GM12875 (cell line): ENCODE measurements around the gene GMNC.
A peak's percentile ranks its signal among the peaks of the same experiment; 100 is the strongest.

ENCODE experiments used
- H3K4me3 ChIP-seq: one replicate; pipeline ENCODE4 v1.5.1; 2011; ENCODE audit warnings: low read depth, low read length, control low read depth
- CTCF ChIP-seq: IDR thresholded peaks from 2 replicates; pipeline ENCODE4 v1.5.1; 2011; ENCODE audit warnings: low read depth, mild to moderate bottlenecking, control low read depth, inconsistent platforms, low read length, moderate library complexity, borderline replicate concordance; ENCODE audit not compliant: insufficient read depth

Gene GMNC

DNA sequence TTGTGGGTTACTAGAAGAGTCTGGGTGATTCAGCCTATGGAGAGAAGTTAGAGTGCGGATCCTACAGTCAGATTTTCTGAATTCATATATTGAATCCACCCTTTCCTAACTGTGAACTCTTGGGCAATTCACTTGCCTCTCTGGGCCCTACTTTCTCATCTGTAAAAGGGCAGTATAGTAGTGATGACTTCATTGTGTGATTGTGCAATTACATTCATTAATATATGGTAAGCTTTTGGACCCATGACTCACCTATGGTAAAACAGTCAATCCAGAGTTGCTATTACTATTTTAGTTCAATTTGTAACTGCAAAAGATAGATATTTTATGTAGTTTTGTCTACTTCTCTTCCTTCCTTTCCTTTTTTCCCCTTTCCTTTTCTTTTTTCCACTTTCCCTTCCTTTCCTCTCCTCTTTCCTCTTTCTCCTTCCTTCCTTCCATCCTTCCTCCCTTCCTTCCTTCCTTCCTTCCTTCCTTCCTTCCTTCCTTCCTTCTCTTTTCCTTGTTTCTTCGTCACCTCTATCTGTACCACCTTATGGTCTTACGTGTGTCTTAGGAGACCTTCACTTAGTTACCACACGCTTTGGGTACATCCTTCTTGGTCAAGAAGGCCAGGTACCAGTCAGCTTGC lies 37.0 kb downstream of the GMNC start:
- no peak overlapping the region for H3K4me3 ChIP-seq
- no peak for TF ChIP-seq CTCF

DNA sequence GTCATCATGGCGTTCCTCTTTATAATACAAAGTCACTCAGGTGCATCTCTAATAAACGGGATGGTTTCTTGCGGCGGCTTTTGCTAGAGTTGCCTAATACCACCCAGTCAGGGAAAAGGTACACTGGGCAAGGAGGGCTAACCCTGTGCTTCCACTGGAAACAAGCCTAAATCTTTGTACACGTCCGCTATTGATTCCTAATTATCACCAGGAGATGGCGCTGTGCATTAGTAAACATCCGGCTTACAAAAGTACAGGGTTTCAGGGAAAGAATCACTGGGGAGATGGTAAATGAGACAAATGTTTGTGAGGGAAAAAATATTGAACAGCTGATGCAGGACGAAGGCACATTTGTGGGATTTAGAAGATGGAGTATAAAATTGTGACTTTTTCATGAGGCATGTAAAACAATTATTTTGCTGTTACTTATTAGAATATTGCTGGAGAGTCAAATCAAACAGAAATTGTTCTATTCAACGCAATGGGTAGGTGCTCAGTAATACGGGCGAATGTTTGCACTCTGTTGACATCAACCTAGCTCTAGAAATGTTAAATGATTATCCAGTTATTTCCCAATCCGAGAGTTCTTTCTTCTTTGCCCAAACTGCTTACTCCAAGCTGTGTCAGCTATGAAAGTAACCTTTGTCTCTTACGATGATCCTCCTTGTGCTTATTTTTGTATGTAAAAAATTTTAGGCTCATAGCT lies 50.6 kb downstream of the GMNC start:
- H3K4me3 ChIP-seq: no peak overlapping the region
- peak; percentile 49; the same call in 1 of the 2 replicates for TF ChIP-seq CTCF

DNA sequence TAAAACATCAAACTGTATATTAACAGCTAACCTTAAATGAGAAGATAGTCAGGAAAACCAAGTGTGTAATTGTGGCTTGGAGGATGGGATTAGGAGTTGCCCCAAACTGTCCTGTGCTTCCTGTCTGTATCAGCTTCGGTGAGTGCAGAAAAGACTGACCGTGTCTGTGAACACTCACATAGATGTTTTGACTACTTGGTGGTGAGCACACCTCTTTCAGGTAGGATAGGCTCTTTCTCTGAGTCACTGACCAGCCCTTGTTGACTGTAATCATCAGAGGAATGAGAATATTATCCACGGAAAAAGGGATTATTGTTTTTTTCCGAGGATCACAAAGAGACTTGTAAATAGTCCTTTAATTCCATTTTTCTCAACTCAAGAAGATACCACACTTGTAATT lies 51.5 kb downstream of the GMNC start:
- no peak overlapping the region for H3K4me3 ChIP-seq
- no peak for TF ChIP-seq CTCF

- TF ChIP-seq CTCF: no peak
- no peak overlapping the region for H3K4me3 ChIP-seq
Measured at GRCh38 chr3:190809351-190809750, 53.1 kb downstream of the GMNC start.

DNA sequence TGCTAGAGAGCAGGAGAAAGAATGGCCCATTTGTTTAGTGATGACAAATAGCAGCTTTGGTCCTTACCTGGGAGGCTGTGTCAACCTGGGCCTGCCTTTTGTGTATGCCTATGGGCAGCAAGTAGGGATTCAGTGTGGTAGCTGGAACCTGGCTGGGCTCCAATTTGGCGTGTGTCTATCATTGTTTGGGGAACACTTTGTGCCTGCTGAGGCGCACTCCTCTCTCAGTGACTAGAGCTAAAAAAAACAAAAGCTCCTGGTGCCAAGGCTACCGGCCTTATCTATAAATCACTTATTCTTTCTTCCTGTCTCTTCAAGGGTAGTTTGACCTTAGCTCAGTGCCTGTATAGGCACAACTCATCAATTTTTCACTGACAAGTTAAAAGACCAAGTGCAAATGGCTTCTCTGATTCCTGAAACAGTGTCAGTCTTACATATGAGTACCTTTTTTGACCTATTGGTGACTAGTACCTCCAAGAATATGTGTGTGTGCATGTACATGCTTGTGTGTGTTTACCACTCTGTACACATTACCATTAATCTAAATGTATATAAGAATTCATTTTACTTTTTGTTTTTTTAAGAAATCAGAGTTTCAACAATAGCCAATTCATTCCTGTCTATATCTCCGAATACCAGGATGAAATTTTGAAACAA lies 54.6 kb downstream of the GMNC start:
- TF ChIP-seq CTCF: no peak
- no peak overlapping the region for H3K4me3 ChIP-seq
